ENCODE data around the gene ZBTB2. TPM values are rescaled to one million over a fixed set of nuclear protein-coding genes. Genes with fewer than 3 reads are reported as not detected.

ZBTB2 gene
- polyA plus RNA-seq, 1 experiment: 14.7 TPM

DNA sequence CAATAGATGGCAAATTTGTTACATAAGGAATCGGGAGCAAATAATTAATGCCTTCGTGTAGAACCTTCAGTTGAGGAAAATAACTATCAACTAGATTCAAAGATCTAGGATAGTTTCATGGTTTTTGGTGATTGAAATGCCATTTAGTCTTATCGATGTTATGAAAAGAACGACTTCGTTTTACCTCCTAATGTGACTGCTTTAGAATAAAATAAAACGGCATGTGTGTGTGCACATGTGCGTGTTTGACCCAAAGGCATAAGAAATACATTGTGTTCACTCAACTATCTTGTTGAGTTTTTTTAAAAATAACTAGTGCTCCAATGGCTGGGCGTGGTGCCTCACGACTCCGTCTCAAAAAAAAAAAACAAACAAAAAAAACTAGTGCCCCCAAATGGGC, 37.6 kb downstream of the ZBTB2 start:
- ChIA-PET POLR2A (no interaction called here), CTCF (interaction anchor here (0.6 kb wide), 1 partner anchor 347 kb away, joined by 3 read pairs; no protein-coding TSS in a partner anchor)
- Histone ChIP-seq H3K4me3 (ENCODE audit: low read depth, low read length) (no peak overlapping the region), H3K36me3 (ENCODE audit: control insufficient read depth, insufficient read depth, low read length) (peaks cover 10% of the 10 kb centered on the region), H3K27me3 (ENCODE audit: control insufficient read depth, insufficient read depth, low read length) (no peaks in the 10 kb centered on the region)
- TF ChIP-seq, protein P1, sequence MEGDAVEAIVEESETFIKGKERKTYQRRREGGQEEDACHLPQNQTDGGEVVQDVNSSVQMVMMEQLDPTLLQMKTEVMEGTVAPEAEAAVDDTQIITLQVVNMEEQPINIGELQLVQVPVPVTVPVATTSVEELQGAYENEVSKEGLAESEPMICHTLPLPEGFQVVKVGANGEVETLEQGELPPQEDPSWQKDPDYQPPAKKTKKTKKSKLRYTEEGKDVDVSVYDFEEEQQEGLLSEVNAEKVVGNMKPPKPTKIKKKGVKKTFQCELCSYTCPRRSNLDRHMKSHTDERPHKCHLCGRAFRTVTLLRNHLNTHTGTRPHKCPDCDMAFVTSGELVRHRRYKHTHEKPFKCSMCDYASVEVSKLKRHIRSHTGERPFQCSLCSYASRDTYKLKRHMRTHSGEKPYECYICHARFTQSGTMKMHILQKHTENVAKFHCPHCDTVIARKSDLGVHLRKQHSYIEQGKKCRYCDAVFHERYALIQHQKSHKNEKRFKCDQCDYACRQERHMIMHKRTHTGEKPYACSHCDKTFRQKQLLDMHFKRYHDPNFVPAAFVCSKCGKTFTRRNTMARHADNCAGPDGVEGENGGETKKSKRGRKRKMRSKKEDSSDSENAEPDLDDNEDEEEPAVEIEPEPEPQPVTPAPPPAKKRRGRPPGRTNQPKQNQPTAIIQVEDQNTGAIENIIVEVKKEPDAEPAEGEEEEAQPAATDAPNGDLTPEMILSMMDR (IDR thresholded peaks at IDR 0.05; ENCODE audit: insufficient read depth, low read depth, low read length): no peak
- DNase-seq (ENCODE audit: low read depth): no peak

DNA sequence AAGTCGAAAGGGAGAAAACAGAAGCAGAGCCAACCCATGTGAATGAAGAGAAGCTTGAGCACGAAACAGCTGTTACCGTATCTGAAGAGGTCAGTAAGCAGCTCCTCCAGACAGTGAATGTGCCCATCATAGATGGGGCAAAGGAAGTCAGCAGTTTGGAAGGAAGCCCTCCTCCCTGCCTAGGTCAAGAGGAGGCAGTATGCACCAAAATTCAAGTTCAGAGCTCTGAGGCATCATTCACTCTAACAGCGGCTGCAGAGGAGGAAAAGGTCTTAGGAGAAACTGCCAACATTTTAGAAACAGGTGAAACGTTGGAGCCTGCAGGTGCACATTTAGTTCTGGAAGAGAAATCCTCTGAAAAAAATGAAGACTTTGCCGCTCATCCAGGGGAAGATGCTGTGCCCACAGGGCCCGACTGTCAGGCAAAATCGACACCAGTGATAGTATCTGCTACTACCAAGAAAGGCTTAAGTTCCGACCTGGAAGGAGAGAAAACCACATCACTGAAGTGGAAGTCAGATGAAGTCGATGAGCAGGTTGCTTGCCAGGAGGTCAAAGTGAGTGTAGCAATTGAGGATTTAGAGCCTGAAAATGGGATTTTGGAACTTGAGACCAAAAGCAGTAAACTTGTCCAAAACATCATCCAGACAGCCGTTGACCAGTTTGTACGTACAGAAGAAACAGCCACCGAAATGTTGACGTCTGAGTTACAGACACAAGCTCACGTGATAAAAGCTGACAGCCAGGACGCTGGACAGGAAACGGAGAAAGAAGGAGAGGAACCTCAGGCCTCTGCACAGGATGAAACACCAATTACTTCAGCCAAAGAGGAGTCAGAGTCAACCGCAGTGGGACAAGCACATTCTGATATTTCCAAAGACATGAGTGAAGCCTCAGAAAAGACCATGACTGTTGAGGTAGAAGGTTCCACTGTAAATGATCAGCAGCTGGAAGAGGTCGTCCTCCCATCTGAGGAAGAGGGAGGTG, 38.7 kb downstream of the ZBTB2 start:
- Histone ChIP-seq H3K36me3 (ENCODE audit: control insufficient read depth, insufficient read depth, low read length) (peaks cover 10% of the 10 kb centered on the region), H3K27me3 (ENCODE audit: control insufficient read depth, insufficient read depth, low read length) (no peaks in the 10 kb centered on the region), H3K4me3 (ENCODE audit: low read depth, low read length) (no peak overlapping the region)
- TF ChIP-seq, protein P1 (IDR thresholded peaks at IDR 0.05; ENCODE audit: insufficient read depth, low read depth, low read length): no peak
- POLR2A ChIA-PET: no interaction called here
- DNase-seq (ENCODE audit: low read depth): no peak
- CTCF ChIA-PET: no interaction called here

DNA sequence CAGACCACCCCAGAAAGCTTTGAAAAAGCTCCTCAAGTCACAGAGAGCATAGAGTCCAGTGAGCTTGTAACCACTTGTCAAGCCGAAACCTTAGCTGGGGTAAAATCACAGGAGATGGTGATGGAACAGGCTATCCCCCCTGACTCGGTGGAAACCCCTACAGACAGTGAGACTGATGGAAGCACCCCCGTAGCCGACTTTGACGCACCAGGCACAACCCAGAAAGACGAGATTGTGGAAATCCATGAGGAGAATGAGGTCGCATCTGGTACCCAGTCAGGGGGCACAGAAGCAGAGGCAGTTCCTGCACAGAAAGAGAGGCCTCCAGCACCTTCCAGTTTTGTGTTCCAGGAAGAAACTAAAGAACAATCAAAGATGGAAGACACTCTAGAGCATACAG, 39.6 kb downstream of the ZBTB2 start:
- ChIA-PET POLR2A (no interaction called here), CTCF (no interaction called here)
- DNase-seq (ENCODE audit: low read depth): no peak
- H3K27me3 ChIP-seq (ENCODE audit: control insufficient read depth, insufficient read depth, low read length): no peaks in the 10 kb centered on the region
- TF ChIP-seq, protein P1 (IDR thresholded peaks at IDR 0.05; ENCODE audit: insufficient read depth, low read depth, low read length): no peak
- H3K36me3 ChIP-seq (ENCODE audit: control insufficient read depth, insufficient read depth, low read length): peaks cover 10% of the 10 kb centered on the region
- H3K4me3 ChIP-seq (ENCODE audit: low read depth, low read length): no peak overlapping the region

DNA sequence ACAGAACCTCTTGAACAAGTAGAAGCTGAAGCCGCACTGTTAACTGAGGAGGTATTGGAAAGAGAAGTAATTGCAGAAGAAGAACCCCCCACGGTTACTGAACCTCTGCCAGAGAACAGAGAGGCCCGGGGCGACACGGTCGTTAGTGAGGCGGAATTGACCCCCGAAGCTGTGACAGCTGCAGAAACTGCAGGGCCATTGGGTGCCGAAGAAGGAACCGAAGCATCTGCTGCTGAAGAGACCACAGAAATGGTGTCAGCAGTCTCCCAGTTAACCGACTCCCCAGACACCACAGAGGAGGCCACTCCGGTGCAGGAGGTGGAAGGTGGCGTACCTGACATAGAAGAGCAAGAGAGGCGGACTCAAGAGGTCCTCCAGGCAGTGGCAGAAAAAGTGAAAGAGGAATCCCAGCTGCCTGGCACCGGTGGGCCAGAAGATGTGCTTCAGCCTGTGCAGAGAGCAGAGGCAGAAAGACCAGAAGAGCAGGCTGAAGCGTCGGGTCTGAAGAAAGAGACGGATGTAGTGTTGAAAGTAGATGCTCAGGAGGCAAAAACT, 40.1 kb downstream of the ZBTB2 start:
- Histone ChIP-seq H3K4me3 (ENCODE audit: low read depth, low read length) (no peak overlapping the region), H3K27me3 (ENCODE audit: control insufficient read depth, insufficient read depth, low read length) (no peaks in the 10 kb centered on the region), H3K36me3 (ENCODE audit: control insufficient read depth, insufficient read depth, low read length) (peaks cover 10% of the 10 kb centered on the region)
- ChIA-PET CTCF (interaction anchor here (1.1 kb wide), 1 partner anchor 11 kb away, joined by 4 read pairs; no protein-coding TSS in a partner anchor), POLR2A (no interaction called here)
- TF ChIP-seq, protein P1 (IDR thresholded peaks at IDR 0.05; ENCODE audit: insufficient read depth, low read depth, low read length): no peak
- DNase-seq (ENCODE audit: low read depth): no peak

DNA sequence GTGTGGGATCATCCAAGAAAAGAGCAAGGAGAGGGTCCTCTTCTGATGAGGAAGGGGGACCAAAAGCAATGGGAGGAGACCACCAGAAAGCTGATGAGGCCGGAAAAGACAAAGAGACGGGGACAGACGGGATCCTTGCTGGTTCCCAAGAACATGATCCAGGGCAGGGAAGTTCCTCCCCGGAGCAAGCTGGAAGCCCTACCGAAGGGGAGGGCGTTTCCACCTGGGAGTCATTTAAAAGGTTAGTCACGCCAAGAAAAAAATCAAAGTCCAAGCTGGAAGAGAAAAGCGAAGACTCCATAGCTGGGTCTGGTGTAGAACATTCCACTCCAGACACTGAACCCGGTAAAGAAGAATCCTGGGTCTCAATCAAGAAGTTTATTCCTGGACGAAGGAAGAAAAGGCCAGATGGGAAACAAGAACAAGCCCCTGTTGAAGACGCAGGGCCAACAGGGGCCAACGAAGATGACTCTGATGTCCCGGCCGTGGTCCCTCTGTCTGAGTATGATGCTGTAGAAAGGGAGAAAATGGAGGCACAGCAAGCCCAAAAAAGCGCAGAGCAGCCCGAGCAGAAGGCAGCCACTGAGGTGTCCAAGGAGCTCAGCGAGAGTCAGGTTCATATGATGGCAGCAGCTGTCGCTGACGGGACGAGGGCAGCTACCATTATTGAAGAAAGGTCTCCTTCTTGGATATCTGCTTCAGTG, 40.8 kb downstream of the ZBTB2 start:
- no peak for DNase-seq (ENCODE audit: low read depth)
- POLR2A ChIA-PET: interaction anchor here (0.6 kb wide), 1 partner anchor 401 kb away, joined by 3 read pairs; no protein-coding TSS in a partner anchor
- TF ChIP-seq, protein P1 (IDR thresholded peaks at IDR 0.05; ENCODE audit: insufficient read depth, low read depth, low read length): no peak
- Histone ChIP-seq H3K27me3 (ENCODE audit: control insufficient read depth, insufficient read depth, low read length) (no peaks in the 10 kb centered on the region), H3K4me3 (ENCODE audit: low read depth, low read length) (no peak overlapping the region), H3K36me3 (ENCODE audit: control insufficient read depth, insufficient read depth, low read length) (peaks cover 10% of the 10 kb centered on the region)
- CTCF ChIA-PET: interaction anchor here (0.6 to 1.6 kb wide), 3 partner anchors 8 to 334 kb away, joined by 3 to 12 read pairs (median 4); no protein-coding TSS in a partner anchor

All from BJ (cell line).